HG03103 (cell line): ENCODE measurements around the gene RTTN.

Source experiments
- ATAC-seq: cut with Tn5 transposase; IDR thresholded peaks from one replicate; pipeline ENCODE4 v1.9.1; 2021; ENCODE audit warnings: low read depth; ENCODE audit not compliant: unreplicated experiment

Gene RTTN

DNA sequence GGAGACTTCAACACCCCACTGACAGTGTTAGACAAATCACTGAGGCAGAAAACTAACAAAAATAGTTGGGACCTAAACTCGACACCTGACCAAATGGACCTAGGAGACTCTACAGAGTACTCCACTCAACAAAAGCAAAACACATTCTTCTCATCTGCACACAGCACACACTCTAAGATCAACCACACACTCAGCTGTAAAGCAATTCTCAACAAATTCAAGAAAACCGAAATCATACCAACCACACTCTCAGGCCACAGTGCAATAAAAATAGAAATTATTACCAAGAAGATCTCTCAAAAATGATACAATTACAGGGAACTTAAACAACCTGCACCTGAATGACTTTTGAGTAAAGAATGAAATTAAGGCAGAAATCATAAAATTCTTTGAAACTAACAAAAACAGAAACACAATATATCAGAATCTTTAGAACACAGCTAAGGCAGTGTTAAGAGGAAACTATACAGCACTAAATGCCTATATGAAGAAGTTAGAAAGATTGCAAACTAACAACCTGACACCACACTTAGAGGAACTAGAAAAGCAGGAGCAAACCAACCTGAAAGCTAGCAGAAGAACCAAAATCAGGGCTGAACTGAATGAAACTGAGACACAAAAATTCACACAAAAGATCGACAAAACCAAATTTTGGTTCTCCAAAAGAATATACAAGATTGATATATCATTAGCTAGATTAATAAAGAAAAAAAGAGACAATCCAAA is 46.3 kb downstream of the RTTN start:
- ATAC-seq: peak; percentile 87

DNA sequence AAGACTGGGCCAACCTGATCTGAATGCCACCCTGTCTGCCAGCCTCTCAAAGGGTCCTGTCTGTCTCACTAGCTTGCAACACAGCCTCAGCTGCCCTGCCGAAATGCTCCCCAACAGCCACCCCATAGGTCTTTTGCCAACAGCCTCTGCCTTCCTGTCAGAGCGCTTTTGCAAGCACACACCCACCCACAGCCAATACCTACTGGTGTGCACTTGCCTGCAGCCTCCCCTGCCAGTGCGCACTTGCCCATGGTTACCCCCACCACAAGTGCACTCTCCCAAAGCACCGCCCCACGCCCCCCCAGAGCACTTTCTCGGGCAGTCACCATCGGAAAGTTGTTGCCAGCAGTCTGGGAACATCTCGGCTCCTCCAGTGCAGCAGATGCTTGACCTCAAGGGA is 48.6 kb downstream of the RTTN start:
- no peak for ATAC-seq

GRCh38 chr18:70154591-70155194 is 50.8 kb downstream of the RTTN start:
- ATAC-seq: no peak

DNA sequence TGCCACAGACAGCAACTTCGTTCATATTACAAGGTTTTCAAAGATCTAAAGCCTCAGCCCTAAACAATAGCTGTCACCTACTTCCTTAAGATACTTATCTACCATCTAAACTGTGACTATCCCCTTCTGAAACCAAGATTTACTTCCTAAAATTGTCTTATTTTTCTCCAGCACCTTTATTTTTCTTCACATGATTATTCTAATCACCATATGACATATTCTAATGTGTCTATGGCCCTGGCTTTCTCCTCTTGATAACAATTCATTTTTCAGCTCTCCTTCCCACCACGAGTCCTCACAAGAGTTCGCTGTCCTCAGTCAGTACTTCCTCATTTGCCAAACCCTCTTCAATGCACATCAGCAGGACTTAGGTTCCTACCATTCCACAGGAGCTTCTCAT is 53.9 kb downstream of the RTTN start:
- no peak for ATAC-seq

- no peak for ATAC-seq
These were observed 55.7 kb downstream of the RTTN start for GRCh38 chr18:70149616-70150301.

DNA sequence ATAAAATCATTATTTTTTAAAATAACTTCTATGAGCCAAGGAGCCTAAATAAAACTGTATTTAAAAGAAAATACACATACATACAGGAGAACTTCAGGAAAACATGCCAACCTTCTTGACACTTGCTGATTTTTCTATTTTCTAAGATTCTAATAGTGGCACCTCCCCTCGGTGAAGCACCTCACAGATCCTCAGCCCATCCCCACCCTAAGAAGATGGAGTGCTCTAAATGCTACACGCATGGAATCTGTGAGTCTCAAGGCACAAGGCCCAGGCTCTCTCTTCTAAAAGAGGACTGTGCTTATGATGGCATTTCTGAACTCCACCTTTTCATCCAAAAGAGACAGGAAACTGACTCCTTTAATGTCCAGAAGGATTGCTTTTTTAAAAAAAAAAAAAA is 56.3 kb downstream of the RTTN start:
- no peak for ATAC-seq

- no peak for ATAC-seq
These were observed 57.2 kb downstream of the RTTN start for GRCh38 chr18:70148039-70148938.

DNA sequence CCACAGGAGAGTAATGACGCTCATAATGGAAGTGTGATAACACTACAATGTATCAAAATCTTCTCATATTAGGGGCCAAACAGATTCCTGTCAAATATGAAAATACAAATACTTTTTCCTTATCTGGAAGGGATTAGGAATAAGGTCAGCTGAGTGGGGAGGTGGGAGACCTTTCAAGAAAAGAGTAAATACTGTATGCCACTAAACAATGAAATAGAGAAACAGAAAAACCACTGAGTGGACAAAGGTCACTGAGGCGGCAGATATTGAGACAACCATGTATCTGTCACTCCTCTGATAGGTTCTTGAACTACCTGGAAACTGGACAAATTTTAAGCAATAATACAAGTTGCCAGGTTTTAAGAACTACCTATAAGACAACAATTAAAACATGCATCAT is 59.3 kb downstream of the RTTN start:
- ATAC-seq: no peak

DNA sequence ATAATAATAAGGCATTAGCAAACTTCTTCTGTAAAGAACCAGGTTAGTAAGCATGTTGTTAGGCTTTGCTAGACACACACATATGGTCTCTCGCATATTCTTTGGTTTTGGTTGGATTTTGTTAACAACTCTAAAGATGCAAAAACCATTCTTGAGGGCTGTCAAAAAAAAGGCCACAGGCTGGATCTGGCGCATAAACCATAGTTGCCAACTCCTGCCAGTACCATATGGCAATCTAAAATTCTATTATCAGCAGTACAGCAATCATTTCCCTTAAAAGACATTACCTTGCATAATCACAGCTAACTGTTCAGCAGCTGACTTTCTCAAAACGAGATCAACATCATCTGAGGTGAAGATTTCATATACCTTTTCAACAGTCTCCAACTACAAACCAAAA is 63.5 kb downstream of the RTTN start:
- ATAC-seq: no peak

- no peak for ATAC-seq
These were observed 66.3 kb downstream of the RTTN start for GRCh38 chr18:70139138-70139537.

DNA sequence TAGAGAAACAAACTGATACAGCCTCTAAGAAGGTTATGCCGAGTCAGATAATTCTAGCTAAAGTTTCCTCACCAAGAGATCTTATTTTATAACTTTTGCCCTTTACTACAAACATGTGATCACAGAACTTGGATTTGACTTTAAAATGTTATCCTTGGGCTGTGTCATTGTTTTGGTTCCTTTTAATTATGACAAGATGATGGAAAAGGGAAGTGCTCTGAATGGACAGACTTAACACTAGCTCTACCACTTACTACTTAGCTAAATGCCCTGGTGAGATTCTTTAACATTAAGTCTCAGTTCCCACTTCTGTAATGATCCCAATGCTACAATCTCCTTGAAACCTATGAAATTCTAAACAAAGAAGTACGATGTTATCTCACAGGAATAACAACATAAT is 69.9 kb downstream of the RTTN start:
- no peak for ATAC-seq

DNA sequence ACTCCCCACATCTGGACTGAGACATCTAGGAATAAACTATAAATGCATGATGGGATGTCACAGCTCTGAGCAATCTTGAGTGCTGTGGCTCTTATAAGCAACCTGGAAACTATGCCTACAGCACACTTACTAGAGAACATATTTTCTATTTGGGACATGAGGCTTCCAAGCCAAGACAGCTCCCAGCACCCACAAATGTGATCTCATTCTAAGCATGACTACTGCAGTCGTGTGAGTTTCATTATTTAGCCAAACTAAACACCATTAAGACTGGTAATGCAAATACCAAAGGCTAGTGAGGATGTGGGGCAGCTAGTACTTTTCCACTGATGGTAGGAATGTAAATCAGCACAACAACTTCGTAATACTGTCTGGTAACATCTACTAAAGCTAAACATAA is 72.5 kb downstream of the RTTN start:
- ATAC-seq: no peak

DNA sequence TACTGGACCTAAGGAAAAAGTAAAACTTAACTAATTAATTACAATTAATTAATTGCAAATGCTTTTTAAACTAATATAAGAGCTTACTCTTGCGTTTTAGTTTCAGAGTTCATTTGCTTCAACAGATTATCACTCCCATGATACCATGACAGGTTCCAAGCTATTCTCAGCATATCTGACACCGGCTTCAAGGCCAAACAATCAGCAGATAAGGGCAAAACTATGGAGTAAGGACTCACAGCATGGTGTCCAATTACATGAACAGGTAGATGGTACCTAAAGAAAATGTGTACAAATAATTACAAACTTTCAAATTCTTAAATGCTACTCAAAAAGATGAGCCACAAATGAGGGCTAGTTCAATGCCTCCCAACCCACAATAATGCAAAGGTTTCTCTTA is 77.2 kb downstream of the RTTN start:
- no peak for ATAC-seq

GRCh38 chr18:70127359-70127758 is 78.1 kb downstream of the RTTN start:
- ATAC-seq: no peak

DNA sequence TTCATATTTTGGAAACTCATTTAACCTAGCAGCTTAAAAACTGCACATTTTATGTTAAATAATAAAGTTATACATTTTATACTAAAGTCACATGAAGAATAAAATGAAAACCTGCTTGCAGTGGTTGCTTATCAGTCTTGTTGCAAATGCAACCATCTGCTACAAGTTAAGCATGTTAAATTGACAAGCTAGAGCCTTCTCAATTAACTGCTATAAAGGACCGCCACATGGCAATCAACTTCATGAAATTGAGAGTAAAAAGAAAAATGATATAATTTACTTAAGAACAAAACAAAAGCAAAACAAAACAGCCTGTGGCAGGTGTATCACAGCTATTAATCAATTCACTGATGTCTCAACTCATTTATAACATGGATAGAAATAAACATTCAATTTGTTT is 78.7 kb downstream of the RTTN start:
- ATAC-seq: no peak

DNA sequence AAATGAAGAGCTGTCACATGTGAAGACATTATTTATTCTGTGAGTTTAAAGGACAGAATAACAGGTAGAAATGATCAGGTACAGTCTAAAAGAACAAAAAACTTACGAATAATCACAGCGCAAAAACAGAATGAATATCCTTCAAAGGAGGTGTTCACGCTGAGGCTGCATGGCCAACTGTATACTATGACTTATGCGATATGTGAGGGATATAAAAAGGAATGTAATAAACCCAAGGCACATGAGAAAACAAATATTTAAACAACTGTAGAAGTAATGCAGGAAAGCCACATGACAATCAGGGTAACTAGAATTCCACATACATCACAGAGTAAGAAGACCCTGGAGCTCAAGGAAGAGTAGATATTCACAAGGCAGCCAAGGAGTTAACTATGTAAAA is 81.3 kb downstream of the RTTN start:
- ATAC-seq: no peak

DNA sequence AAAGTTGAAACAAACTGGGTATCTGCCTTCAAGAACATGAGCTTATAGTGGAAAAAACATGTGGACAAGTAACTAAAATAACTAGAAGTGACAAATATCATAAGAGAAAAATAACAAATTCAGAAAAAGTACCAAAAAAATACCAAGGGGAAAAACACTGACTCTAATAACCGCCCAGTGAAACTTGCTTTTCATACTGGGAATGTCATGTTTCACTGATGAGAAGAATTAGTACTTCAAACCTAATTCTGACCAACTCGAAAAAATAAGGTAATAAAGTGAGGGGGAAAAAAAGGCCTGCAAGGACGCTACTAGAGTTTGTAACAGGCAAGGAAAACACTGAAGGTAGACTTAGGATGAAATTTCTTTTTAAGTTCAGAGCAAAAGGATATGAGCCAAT is 83.6 kb downstream of the RTTN start:
- no peak for ATAC-seq

DNA sequence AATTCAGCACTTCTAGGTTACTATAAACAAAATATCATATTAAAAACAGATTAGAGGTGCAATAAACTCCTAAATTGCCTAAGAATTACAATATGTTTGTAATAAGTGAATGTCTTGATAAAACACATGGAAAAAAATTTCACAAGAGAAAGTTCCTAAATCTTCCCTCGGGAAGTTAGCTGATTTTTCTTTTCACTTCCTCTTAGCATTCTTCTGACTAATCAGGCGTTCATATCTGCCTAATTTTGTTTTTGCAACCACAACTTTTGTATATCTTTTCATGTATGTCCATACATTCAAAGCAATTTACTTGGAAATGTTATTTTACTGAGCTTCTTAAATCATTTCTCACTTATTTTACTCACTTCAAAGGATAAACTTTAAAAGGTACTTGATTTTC is 88.5 kb downstream of the RTTN start:
- no peak for ATAC-seq

DNA sequence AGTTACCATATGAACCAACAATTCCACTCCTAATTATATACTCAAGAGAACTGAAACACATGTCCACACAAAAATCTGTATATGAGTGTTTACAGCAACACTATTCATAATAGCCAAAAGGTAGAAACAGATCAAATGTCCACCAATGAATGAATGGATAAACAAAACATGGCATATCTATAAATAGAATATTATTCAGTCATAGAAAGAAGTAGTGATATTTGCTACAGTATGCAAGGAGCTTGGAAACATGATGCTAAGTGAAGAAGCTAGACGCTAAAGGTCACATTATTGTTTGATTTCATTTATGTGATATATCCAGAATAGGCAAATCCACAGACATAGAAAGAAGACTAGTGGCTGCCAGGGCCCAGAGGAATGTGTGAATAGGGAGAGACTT is 92.0 kb downstream of the RTTN start:
- ATAC-seq: no peak

DNA sequence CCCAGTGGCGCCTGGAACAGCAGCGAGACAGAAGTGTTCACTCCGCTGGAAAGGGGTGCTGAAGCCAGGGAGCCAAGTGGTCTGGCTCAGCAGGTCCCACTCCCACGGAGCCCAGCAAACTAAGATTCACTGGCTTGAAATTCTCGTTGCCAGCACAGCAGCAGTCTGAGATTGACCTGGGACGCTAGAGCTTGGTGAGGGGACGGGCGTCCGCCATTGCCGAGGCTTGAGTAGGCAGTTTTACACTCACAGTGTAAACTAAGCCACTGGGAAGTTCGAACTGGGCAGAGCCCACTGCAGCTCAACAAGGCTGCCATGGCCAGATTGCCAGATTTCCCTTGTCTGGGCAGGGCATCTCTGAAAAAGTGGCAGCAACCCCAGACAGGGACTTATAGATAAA is 94.8 kb downstream of the RTTN start:
- ATAC-seq: no peak

DNA sequence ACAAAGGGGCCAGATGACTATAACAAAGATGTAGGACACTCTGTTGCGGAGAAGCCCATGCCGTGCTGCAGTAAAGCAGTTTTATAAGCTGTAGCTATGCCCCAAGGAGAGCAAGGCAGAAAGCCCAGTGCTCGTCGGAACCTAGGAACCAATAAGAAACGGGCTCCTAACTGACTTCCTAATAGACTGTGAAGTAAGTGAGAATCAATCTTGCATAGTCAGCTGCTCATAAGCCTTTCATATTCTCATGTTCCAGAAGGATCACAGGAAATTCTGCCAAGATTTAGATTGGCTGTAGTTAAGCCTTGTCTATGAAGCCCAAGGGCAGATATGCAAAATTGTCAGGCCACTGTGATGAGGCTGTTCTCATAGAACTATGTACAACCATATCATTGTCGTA is 98.4 kb downstream of the RTTN start:
- no peak for ATAC-seq
